ENCODE data around the gene BAZ2B. TPM values are rescaled to one million over a fixed set of nuclear protein-coding genes. Genes with fewer than 3 reads are reported as not detected.

BAZ2B gene
- total RNA-seq, 1 donor from 2014 or later: 115 TPM

Other genes with a start within 250 kb of the BAZ2B start
- gene MARCHF7, start 96.0 kb upstream of the BAZ2B start, total RNA-seq: 148 and 155 TPM in 2 replicates
- 0.69 and 3.8 TPM in 2 replicates for gene CD302, start 181.7 kb upstream of the BAZ2B start, total RNA-seq